Measurements from ENCODE around the gene EFCAB6. TPM values are rescaled to one million over a fixed set of nuclear protein-coding genes. Genes with fewer than 3 reads are reported as not detected.

EFCAB6 gene
- total RNA-seq, 2 experiments from 2014 or later: 0.15 to 0.20 TPM

DNA sequence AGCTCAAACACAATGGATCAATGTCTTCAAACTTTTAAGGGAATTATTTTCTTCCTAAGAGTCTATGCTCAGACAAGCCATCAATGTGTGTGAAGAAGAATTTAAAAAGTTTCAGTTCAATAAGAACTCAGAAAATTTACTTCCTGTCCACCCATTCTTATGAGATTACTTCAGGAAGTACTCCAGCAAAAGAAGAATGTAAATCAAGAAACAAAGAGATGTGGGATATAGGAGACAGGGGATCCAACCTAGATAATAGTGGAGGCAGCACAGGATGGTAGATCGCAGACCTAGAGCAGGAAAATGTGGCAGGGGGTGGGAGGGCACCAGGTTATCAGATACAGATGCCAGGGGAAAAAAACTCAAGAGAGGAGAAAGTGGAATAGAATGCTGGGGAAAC is 229.7 kb downstream of the EFCAB6 start:
- CTCF ChIA-PET: no interaction called here
- DNase-seq: no peak
- Mint-ChIP-seq H3K36me3 (ENCODE audit: low read depth) (no peaks in the 10 kb centered on the region), H3K27me3 (peaks cover 6% of the 10 kb centered on the region), H3K27ac (no peak overlapping the region), H3K9me3 (peaks cover 13% of the 10 kb centered on the region), H3K4me3 (no peak overlapping the region), H3K4me1 (no peaks in the 10 kb centered on the region)
- POLR2A ChIA-PET: no interaction called here

DNA sequence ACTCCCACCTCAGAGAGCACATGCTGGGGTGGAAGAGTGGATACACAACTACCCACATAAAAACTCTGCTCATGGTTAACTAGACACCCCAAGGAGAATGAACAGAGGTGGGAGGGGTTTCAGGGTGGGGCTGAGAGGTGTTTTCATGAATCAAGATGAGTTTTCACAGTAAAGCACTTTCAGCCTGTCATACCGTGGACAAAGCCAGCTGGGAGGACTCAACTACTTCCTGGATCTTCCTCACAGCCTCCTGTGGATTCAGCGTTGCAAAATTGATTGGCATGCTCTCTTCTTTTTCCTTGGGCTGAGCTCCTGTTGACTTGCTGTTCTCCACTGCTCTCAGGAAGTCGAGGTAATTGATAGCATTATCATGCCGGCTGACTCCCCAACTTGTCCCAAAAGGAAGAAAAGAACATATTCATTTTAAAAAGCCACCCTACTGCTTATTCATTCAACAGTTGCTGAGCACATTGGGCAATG is 231.8 kb downstream of the EFCAB6 start:
- Mint-ChIP-seq H3K36me3 (ENCODE audit: low read depth) (no peaks in the 10 kb centered on the region), H3K4me1 (no peaks in the 10 kb centered on the region), H3K4me3 (no peak overlapping the region), H3K27me3 (peaks cover 10% of the 10 kb centered on the region), H3K9me3 (peaks cover 13% of the 10 kb centered on the region), H3K27ac (no peak overlapping the region)
- CTCF ChIA-PET: no interaction called here
- POLR2A ChIA-PET: no interaction called here
- DNase-seq: no peak

DNA sequence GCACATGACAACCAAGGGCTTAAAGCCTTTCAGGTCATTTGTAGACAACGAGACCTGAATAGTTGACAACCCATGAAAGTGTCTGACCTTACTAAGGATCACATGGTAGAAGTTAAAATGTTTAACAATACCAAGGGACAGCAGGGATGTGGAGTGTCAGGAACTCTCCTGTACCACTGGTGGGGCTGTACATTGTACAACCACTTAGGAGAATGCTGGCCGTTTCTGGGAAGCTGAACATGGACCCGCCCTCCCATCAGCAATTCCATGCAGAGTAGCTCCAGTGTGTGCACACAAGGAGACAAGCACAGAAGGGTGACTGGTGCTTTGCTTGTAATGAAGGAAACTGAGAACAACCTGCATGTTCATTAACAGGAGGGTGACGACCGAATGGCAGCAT is 237.4 kb downstream of the EFCAB6 start:
- no peaks in the 10 kb centered on the region for H3K4me1 Mint-ChIP-seq
- POLR2A ChIA-PET: no interaction called here
- CTCF ChIA-PET: no interaction called here
- no peak overlapping the region for H3K4me3 Mint-ChIP-seq
- peaks cover 4% of the 10 kb centered on the region for H3K27me3 Mint-ChIP-seq
- H3K27ac Mint-ChIP-seq: no peak overlapping the region
- H3K9me3 Mint-ChIP-seq: no peaks in the 10 kb centered on the region
- H3K36me3 Mint-ChIP-seq (ENCODE audit: low read depth): no peaks in the 10 kb centered on the region
- DNase-seq: no peak

DNA sequence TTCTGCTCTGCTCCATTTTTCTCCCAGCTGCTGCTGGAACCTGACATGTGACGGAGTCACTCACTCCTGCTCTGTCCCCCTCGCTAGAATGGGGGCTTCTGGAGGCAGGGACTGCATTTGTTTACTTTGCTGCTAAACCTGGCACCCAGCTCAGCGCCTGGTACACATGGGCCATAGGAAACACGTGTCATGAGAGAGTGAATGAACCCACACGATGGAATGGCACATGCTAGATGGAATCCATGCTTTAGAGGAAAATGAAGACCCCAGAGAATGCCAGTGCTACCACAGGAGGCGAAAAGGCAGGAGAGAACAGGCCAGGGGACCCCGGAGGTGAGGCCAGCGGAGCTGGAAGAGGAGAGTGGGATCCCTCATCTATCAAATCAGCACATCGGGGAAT is 239.4 kb downstream of the EFCAB6 start:
- ChIA-PET POLR2A (no interaction called here), CTCF (no interaction called here)
- Mint-ChIP-seq H3K4me3 (no peak overlapping the region), H3K27ac (no peak overlapping the region), H3K36me3 (ENCODE audit: low read depth) (no peaks in the 10 kb centered on the region), H3K9me3 (no peaks in the 10 kb centered on the region), H3K27me3 (peaks cover 4% of the 10 kb centered on the region), H3K4me1 (no peaks in the 10 kb centered on the region)
- DNase-seq: no peak

DNA sequence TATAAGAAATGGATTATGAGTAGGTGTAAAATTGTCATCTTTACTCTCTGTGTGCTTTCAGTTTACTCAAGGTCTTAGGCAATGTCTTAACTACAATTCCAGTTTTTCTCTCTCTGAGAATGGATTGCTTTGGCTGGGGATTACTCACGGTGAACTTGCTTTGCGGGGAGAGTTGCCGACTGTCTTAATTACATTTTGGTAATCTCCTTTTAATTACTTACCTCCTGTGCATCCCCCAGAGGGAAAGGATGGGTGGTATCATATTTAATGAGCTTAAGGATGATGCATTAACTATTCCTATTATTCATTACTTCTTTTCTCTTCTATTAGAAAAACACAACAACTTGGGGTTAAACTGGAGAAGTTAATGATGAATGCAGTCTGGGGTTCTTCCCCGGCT is 240.9 kb downstream of the EFCAB6 start:
- H3K27me3 Mint-ChIP-seq: no peaks in the 10 kb centered on the region
- no peak for DNase-seq

DNA sequence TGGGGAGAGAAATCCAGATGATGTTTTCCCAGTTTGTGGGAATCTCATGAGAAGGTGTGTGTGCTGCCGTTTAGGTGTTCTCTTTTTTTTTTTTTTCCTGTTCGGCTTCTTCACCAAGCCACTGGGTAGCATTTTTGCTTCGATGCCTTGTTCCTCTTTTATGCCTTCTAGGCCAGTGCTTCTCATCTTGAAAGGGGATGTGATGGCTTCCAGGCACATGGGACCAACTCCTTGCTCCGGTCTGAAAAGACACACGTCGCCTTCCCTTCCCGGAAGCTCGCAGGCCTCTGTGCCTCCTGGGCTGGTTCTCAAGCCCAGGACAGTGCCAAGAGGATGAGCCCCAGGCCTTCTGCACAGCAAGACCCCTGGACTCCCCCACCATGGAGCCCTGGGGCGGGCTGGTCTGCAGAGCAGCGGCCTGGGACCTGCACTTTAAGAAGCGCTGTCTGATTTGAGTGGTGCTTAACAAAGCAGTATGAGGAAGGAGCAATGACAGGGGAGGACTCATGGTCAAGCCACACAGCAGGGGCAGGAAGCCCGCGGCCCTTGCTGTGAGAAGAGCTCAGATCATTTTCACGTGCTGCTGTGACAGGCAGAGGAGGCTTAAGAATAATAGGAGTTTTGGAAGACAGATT is 241.5 kb downstream of the EFCAB6 start:
- CTCF ChIA-PET: no interaction called here
- Mint-ChIP-seq H3K27me3 (no peaks in the 10 kb centered on the region), H3K9me3 (no peaks in the 10 kb centered on the region), H3K36me3 (ENCODE audit: low read depth) (no peaks in the 10 kb centered on the region), H3K4me3 (no peak overlapping the region), H3K4me1 (no peaks in the 10 kb centered on the region), H3K27ac (no peak overlapping the region)
- POLR2A ChIA-PET: no interaction called here
- DNase-seq: no peak

More for the DNA sequence above, 240.9 kb downstream of the EFCAB6 start:
- Mint-ChIP-seq H3K4me1 (no peaks in the 10 kb centered on the region), H3K36me3 (ENCODE audit: low read depth) (no peaks in the 10 kb centered on the region), H3K27ac (no peak overlapping the region), H3K4me3 (no peak overlapping the region), H3K9me3 (no peaks in the 10 kb centered on the region)
- ChIA-PET CTCF (no interaction called here), POLR2A (interaction anchor here (0.6 kb wide), 1 partner anchor 112 kb away, joined by 3 read pairs; no protein-coding TSS in a partner anchor)

DNA sequence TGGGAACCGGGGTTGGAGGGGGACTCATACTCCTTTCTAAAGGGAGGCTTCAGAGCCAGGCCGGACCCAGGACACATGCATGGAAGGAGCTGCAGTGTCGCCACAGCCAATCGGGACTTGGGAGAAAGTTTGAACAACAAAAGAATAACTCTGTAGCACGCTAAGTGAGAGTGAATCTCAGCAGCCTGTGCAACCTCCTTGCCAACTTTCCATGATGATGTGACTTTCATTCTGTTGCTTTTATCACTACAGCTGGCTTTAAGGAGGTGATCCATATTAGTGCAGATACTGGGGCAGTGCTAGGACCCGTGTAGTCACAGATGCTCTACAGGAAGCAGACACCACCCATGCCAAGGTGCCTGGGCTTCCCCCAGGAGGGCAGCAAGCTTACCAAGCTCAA is 243.0 kb downstream of the EFCAB6 start:
- no peaks in the 10 kb centered on the region for H3K27me3 Mint-ChIP-seq
- POLR2A ChIA-PET: no interaction called here
- H3K36me3 Mint-ChIP-seq (ENCODE audit: low read depth): no peaks in the 10 kb centered on the region
- DNase-seq: no peak
- H3K4me3 Mint-ChIP-seq: no peak overlapping the region
- H3K27ac Mint-ChIP-seq: no peak overlapping the region
- CTCF ChIA-PET: no interaction called here
- H3K4me1 Mint-ChIP-seq: no peaks in the 10 kb centered on the region
- H3K9me3 Mint-ChIP-seq: no peaks in the 10 kb centered on the region

DNA sequence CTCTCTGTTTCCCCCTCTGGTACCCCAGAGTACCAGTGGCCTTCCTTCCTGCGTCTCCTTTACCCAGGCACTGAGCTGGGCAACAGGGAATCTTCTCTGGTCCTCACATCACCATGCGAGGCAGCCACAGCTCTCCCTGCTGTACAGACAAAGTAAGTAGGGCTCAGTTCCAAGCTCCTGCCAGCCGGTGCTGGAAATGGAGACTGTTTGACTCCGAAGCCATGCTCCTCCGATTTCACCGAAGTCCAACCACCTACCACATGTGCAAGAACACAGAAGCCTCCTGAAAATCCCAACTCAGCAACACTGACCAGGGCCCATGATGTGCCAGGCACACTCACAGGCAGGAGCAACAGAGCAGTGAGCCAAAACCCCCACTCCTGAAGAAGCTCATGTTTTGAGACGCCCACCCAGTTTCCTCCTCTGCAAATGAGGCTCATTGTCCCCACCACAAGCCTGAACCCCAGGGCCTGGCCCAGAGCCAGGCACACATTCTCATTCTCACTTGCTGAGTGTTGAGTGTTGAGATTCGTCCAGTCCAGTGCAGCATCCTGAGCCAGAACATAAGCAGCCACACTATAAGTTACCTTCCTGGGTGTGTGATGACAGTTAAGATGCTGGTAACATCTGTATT is 244.3 kb downstream of the EFCAB6 start:
- Mint-ChIP-seq H3K9me3 (no peaks in the 10 kb centered on the region), H3K27ac (no peak overlapping the region), H3K4me3 (no peak overlapping the region), H3K4me1 (no peaks in the 10 kb centered on the region), H3K36me3 (ENCODE audit: low read depth) (no peaks in the 10 kb centered on the region), H3K27me3 (no peaks in the 10 kb centered on the region)
- ChIA-PET POLR2A (no interaction called here), CTCF (no interaction called here)
- no peak for DNase-seq

DNA sequence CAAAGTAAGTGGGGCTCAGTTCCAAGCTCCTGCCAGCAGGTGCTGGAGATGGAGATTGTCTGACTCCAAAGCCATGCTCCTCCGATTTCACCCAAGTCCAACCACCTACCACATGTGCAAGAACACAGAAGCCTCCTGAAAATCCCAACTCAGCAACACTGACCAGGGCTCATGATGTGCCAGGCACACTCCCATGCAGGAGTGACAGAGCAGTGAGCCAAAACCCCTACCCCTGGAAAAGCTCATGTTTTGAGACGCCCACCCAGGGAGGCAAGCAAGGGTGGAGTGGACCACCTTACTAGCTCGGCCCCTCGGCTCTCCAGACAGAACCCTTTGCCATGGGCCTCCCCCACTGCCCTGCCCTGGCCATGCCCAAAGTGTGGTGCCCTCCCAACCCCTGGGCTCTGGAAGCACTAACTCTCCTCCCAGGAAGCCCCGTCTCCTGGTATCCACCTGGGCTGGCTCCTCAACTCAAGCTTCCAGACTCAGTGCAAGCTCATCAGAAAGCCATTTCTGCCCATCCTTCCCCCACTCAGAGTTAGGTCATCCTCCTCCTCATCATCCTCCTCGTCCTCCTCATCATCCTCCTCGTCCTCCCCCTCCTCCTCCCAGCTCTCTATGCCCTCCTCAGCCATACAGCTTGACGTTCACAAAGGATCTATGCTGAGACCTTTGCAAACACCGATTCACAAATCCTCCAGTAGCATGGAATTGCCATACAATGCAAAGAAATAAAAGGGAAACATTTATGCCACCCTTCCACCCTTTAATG is 245.4 kb downstream of the EFCAB6 start:
- no peak overlapping the region for H3K27ac Mint-ChIP-seq
- no peaks in the 10 kb centered on the region for H3K27me3 Mint-ChIP-seq
- no peak overlapping the region for H3K4me3 Mint-ChIP-seq
- H3K4me1 Mint-ChIP-seq: no peaks in the 10 kb centered on the region
- POLR2A ChIA-PET: interaction anchor here (0.6 kb wide), 1 partner anchor 18 kb away, joined by 4 read pairs; no protein-coding TSS in a partner anchor
- CTCF ChIA-PET: interaction anchor here (0.6 kb wide), 1 partner anchor 55 kb away, joined by 3 read pairs; no protein-coding TSS in a partner anchor
- DNase-seq: no peak
- H3K36me3 Mint-ChIP-seq (ENCODE audit: low read depth): no peaks in the 10 kb centered on the region
- H3K9me3 Mint-ChIP-seq: no peaks in the 10 kb centered on the region

DNA sequence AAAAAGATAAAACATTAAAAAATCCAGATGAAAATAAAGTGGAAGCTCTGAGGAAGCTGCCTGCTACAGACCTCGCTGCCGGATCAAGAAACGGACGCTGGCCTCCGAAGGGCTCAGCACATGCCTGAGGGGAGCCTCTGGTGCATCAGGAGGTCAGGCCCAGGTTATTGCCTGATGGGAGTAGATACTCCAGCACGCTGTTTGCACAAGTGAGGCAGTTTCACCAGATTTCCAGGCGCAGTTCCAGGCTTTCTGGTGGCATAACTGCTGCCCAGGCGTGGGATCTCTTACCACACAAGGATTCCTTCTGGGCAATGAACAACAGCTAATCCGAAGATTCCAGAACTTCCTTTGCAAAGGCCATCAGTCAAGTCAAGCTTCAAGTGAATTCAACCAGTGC is 246.1 kb downstream of the EFCAB6 start:
- H3K9me3 Mint-ChIP-seq: no peaks in the 10 kb centered on the region
- DNase-seq: no peak

DNA sequence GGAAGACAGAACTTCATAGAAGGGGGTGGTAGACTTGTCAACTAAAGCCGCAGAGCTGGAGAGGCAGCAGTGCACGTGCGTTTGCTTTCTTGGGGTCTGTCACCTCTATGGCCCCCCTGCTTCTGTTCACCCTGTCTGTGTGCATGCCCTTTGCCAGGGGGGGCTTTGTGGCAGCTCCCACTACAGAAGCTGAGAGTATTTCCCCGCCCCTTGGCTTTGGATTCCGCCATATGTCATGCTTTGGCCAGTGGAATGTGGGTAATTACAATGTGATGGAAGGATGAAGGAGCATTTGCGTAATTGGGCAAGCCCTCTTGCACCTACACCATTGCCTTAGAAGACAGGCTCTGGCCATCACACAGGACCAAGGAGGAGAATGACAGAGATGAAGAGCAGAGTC is 247.2 kb downstream of the EFCAB6 start:
- Mint-ChIP-seq H3K9me3 (no peaks in the 10 kb centered on the region), H3K27ac (no peak overlapping the region), H3K4me1 (no peaks in the 10 kb centered on the region), H3K36me3 (ENCODE audit: low read depth) (no peaks in the 10 kb centered on the region), H3K4me3 (no peak overlapping the region), H3K27me3 (no peaks in the 10 kb centered on the region)
- DNase-seq: no peak
- POLR2A ChIA-PET: no interaction called here
- CTCF ChIA-PET: no interaction called here

More for the DNA sequence above, 246.1 kb downstream of the EFCAB6 start:
- Mint-ChIP-seq H3K36me3 (ENCODE audit: low read depth) (no peaks in the 10 kb centered on the region), H3K27ac (no peak overlapping the region), H3K27me3 (no peaks in the 10 kb centered on the region), H3K4me1 (no peaks in the 10 kb centered on the region), H3K4me3 (no peak overlapping the region)
- CTCF ChIA-PET: interaction anchor here (0.6 kb wide), 2 partner anchors 56 to 236 kb away, joined by 3 read pairs; no protein-coding TSS in a partner anchor
- POLR2A ChIA-PET: interaction anchor here (0.6 kb wide), 1 partner anchor 17 kb away, joined by 4 read pairs; no protein-coding TSS in a partner anchor

DNA sequence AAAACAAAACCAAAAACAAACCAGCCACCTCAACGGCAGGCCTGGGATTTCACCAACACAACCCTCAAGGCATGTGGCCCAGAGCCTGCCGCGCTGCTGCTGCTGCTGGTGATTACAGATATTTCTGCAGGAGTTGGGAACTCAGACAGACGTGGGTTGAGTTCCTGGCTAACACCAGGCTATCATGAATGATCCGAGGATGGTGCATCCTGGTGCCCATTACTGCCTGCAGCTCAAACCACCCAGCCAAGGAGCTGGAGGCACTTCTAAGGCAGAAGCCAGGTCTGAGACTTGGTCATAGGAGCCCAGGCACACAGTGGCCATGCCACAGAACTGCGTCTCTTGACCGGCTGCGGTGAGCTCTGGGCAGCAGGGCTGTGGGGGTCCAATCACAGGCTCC is 248.5 kb downstream of the EFCAB6 start:
- ChIA-PET CTCF (no interaction called here), POLR2A (no interaction called here)
- no peaks in the 10 kb centered on the region for H3K9me3 Mint-ChIP-seq
- no peak overlapping the region for H3K27ac Mint-ChIP-seq
- no peaks in the 10 kb centered on the region for H3K27me3 Mint-ChIP-seq
- H3K4me3 Mint-ChIP-seq: no peak overlapping the region
- no peaks in the 10 kb centered on the region for H3K4me1 Mint-ChIP-seq
- no peaks in the 10 kb centered on the region for H3K36me3 Mint-ChIP-seq (ENCODE audit: low read depth)
- DNase-seq: no peak

DNA sequence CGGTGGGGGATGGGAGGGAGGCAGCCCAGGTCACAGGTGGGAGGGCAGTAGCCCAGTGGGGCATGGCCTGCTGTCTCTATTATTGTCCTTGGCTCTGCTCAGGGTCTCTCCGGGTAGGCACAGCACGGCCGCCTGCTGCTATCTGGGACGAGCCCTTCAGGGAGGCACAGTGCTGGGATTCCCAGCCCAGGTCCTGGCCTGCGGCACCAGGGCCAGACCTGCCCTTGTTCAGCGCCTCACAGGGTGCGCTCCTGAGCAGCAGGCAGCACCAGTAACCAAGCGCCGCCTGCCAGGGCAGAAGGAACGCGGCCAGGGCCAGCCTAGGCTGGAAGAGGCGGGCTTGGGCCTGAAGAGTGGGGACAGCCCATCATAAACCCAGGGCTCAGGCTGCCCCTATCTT is 249.3 kb downstream of the EFCAB6 start:
- Mint-ChIP-seq H3K27me3 (no peaks in the 10 kb centered on the region), H3K27ac (no peak overlapping the region), H3K4me3 (no peak overlapping the region), H3K4me1 (no peaks in the 10 kb centered on the region), H3K36me3 (ENCODE audit: low read depth) (no peaks in the 10 kb centered on the region), H3K9me3 (no peaks in the 10 kb centered on the region)
- no peak for DNase-seq
- CTCF ChIA-PET: no interaction called here
- POLR2A ChIA-PET: no interaction called here

All from activated CD4-positive, alpha-beta T cell treated with anti-CD3 and anti-CD28 coated beads, Interleukin-2, amount 10 ng/mL, durations not matched to agents 7 days and 5 days (primary cell).